Measurements from ENCODE around the gene SYNE1. TPM values are rescaled to one million over a fixed set of nuclear protein-coding genes. Genes with fewer than 3 reads are reported as not detected.

Gene SYNE1
- total RNA-seq, 6 experiments from 2014 or later: 60.0 to 69.0 (median 66.9) TPM

DNA sequence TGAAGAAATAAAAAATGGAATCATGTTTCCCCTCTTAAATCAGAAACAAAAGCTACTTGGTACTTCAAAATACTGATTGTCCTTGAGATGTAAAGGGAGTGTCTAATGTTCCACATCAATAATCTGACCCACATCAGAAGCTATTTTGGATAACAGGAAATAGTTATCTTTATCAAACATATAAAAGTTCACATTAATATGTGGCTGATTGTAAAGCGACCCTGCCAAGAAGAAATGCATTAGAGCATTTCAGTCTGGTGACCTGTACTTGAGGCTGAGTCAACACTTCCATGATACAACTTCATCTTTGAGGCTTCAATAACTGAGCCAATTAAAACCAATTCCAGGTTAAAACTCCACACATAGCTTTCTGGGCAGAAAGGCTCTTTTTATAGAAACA lies 31.8 kb downstream of the SYNE1 start:
- peaks cover 15% of the 10 kb centered on the region for H3K36me3 Mint-ChIP-seq (ENCODE audit: low read depth)
- H3K27me3 Mint-ChIP-seq (ENCODE audit: insufficient read depth): peaks cover 2% of the 10 kb centered on the region; the same call in 1 of the 2 replicates
- H3K4me3 Mint-ChIP-seq: no peak overlapping the region
- DNase-seq: peak; percentile 28
- TF ChIP-seq, protein P1, sequence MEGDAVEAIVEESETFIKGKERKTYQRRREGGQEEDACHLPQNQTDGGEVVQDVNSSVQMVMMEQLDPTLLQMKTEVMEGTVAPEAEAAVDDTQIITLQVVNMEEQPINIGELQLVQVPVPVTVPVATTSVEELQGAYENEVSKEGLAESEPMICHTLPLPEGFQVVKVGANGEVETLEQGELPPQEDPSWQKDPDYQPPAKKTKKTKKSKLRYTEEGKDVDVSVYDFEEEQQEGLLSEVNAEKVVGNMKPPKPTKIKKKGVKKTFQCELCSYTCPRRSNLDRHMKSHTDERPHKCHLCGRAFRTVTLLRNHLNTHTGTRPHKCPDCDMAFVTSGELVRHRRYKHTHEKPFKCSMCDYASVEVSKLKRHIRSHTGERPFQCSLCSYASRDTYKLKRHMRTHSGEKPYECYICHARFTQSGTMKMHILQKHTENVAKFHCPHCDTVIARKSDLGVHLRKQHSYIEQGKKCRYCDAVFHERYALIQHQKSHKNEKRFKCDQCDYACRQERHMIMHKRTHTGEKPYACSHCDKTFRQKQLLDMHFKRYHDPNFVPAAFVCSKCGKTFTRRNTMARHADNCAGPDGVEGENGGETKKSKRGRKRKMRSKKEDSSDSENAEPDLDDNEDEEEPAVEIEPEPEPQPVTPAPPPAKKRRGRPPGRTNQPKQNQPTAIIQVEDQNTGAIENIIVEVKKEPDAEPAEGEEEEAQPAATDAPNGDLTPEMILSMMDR (IDR thresholded peaks at IDR 0.05): no peak
- no peaks in the 10 kb centered on the region for H3K9me3 Mint-ChIP-seq
- peaks cover 22% of the 10 kb centered on the region for H3K4me1 Mint-ChIP-seq (ENCODE audit: low read depth)
- H3K27ac Mint-ChIP-seq: peak overlapping the region; percentile 2; the same call in 1 of the 2 replicates

DNA sequence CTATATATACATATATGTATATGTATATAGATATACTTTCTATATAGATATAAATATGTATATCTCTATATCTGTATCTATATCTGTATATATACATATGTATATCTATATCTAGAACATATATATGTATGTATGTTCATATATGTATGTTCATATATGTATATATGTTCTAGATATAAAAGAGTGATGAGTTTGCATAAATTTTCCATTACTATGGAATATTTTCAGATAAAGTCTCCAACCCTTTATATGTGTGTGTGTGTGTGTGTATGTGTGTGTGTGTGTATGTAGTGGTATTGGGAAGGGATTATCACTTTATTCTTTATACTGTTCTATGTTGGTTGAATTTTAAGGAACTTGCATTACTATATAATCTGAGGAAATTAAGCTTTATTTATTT lies 33.3 kb downstream of the SYNE1 start:
- Mint-ChIP-seq H3K27me3 (ENCODE audit: insufficient read depth) (no peaks in the 10 kb centered on the region), H3K4me3 (no peak overlapping the region), H3K9me3 (no peaks in the 10 kb centered on the region), H3K27ac (no peak overlapping the region), H3K36me3 (ENCODE audit: low read depth) (peaks cover 11% of the 10 kb centered on the region), H3K4me1 (ENCODE audit: low read depth) (peaks cover 36% of the 10 kb centered on the region)
- no peak for DNase-seq
- TF ChIP-seq, protein P1 (IDR thresholded peaks at IDR 0.05): no peak

- Mint-ChIP-seq H3K4me1 (ENCODE audit: low read depth) (peaks cover 41% of the 10 kb centered on the region), H3K9me3 (no peaks in the 10 kb centered on the region), H3K36me3 (ENCODE audit: low read depth) (peaks cover 23% of the 10 kb centered on the region), H3K4me3 (no peak overlapping the region), H3K27ac (no peak overlapping the region), H3K27me3 (ENCODE audit: insufficient read depth) (no peaks in the 10 kb centered on the region)
- no peak for DNase-seq
- TF ChIP-seq, protein P1 (IDR thresholded peaks at IDR 0.05): no peak
Observed at GRCh38 chr6:152600022-152600421, 37.1 kb downstream of the SYNE1 start.

DNA sequence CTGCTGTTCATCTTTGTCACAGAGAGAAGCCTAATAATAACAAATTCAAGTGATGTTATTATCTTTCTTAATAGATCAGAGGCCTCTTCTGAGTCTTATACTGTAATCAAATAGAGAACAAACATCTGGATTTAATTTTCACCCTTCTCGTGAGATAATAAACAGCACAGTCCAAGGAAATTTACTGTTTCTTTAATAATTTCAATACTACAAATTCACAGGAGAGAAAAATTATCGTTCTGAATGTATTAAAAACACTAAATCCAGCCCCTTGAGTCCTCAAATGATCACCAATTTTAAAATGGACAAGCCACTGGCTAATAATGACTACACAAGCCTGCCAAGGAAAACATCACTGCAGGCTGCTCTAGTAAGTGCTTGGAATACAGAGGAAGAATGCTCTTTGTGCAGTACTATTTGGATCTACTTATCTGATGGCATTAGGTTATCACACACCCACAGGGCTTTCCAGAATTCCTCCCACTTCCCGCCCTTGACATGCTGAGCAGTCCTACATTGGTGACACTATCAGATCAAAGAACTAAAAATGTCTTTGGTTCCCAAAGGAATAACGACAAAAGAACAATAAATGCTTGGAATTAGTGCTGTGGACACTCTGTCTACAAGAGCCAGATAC lies 38.1 kb downstream of the SYNE1 start:
- H3K27ac Mint-ChIP-seq: peak overlapping the region; percentile 42
- H3K4me3 Mint-ChIP-seq: peak overlapping the region; percentile 12; the same call in 1 of the 2 replicates
- peaks cover 45% of the 10 kb centered on the region for H3K4me1 Mint-ChIP-seq (ENCODE audit: low read depth)
- peaks cover 31% of the 10 kb centered on the region for H3K36me3 Mint-ChIP-seq (ENCODE audit: low read depth)
- peak; percentile 8 for DNase-seq
- no peaks in the 10 kb centered on the region for H3K9me3 Mint-ChIP-seq
- no peaks in the 10 kb centered on the region for H3K27me3 Mint-ChIP-seq (ENCODE audit: insufficient read depth)
- TF ChIP-seq, protein P1 (IDR thresholded peaks at IDR 0.05): no peak

DNA sequence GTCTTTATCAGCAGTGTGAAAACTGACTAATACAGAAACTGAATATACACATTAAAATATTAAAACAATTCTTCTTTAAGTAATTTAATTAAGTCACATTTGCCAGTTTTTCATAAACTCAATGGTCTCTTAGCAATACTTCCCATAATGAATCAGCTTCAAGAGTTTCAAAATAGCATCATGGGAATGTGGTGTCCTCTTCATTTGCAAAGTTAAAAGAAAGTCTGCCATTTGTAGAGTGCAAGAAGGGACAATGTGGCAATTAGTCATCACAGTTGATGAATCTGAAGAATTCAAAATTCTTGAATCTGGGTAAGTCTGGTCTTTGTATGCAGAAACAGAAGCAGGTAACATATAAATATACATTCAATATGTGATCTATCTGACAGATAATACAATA lies 38.7 kb downstream of the SYNE1 start:
- peak overlapping the region; percentile 42 for H3K27ac Mint-ChIP-seq
- peaks cover 37% of the 10 kb centered on the region for H3K36me3 Mint-ChIP-seq (ENCODE audit: low read depth)
- no peaks in the 10 kb centered on the region for H3K9me3 Mint-ChIP-seq
- DNase-seq: peak; percentile 28
- H3K4me3 Mint-ChIP-seq: no peak overlapping the region
- H3K4me1 Mint-ChIP-seq (ENCODE audit: low read depth): peaks cover 45% of the 10 kb centered on the region
- TF ChIP-seq, protein P1 (IDR thresholded peaks at IDR 0.05): no peak
- H3K27me3 Mint-ChIP-seq (ENCODE audit: insufficient read depth): no peaks in the 10 kb centered on the region
